Measurements from ENCODE around the gene HOXB4.

The HOXB4 gene

GRCh38 chr17:48558831-48559121, 19.4 kb downstream of the HOXB4 start:
- no peaks in the 10 kb centered on the region for H3K79me2 ChIP-seq (ENCODE audit: control insufficient read depth, low read length)
- H3K4me1 ChIP-seq (ENCODE audit: control insufficient read depth, low read length) = no peaks in the 10 kb centered on the region
- H3K27ac ChIP-seq (ENCODE audit: low read depth, low read length) = no peak overlapping the region
- no peak overlapping the region for H3K4me2 ChIP-seq (ENCODE audit: low read length)
- TF ChIP-seq EZH2phosphoT487 (IDR thresholded peaks at IDR 0.05; ENCODE audit: borderline replicate concordance, low read length) = no peak
- TF ChIP-seq CTCF (IDR thresholded peaks at IDR 0.05; ENCODE audit: low read depth, low read length, poor library complexity, severe bottlenecking) = no peak
- H3K9me3 ChIP-seq (ENCODE audit: control insufficient read depth, insufficient read depth, low read length) = no peaks in the 10 kb centered on the region
- H3K27me3 ChIP-seq (ENCODE audit: control insufficient read depth, low read length) = peaks cover 3% of the 10 kb centered on the region; the same call in 1 of the 2 replicates
- H3F3A ChIP-seq (ENCODE audit: control insufficient read depth, insufficient read depth) = no peaks in the 10 kb centered on the region
- no peaks in the 10 kb centered on the region for H3K9me2 ChIP-seq (replicated peaks; ENCODE audit: control insufficient read depth, low read length)
- no peaks in the 10 kb centered on the region for H3K36me3 ChIP-seq (ENCODE audit: control insufficient read depth, low read length)
- H4K20me1 ChIP-seq (ENCODE audit: control insufficient read depth, insufficient read depth, low read depth, low read length) = no peaks in the 10 kb centered on the region
- H3K4me3 ChIP-seq (ENCODE audit: low read length) = no peak overlapping the region

- Histone ChIP-seq H3K4me1 (ENCODE audit: control insufficient read depth, low read length) (no peaks in the 10 kb centered on the region), H3K9me3 (ENCODE audit: control insufficient read depth, insufficient read depth, low read length) (no peaks in the 10 kb centered on the region), H3K4me2 (ENCODE audit: low read length) (no peak overlapping the region), H3K9me2 (replicated peaks; ENCODE audit: control insufficient read depth, low read length) (no peaks in the 10 kb centered on the region), H3F3A (ENCODE audit: control insufficient read depth, insufficient read depth) (no peaks in the 10 kb centered on the region), H3K36me3 (ENCODE audit: control insufficient read depth, low read length) (no peaks in the 10 kb centered on the region), H3K27ac (ENCODE audit: low read depth, low read length) (no peak overlapping the region), H4K20me1 (ENCODE audit: control insufficient read depth, insufficient read depth, low read depth, low read length) (no peaks in the 10 kb centered on the region), H3K79me2 (ENCODE audit: control insufficient read depth, low read length) (no peaks in the 10 kb centered on the region), H3K27me3 (ENCODE audit: control insufficient read depth, low read length) (peaks cover 3% of the 10 kb centered on the region; the same call in 1 of the 2 replicates), H3K4me3 (ENCODE audit: low read length) (no peak overlapping the region)
- no peak for TF ChIP-seq EZH2phosphoT487 (IDR thresholded peaks at IDR 0.05; ENCODE audit: borderline replicate concordance, low read length)
- no peak for TF ChIP-seq CTCF (IDR thresholded peaks at IDR 0.05; ENCODE audit: low read depth, low read length, poor library complexity, severe bottlenecking)
Observed at GRCh38 chr17:48558057-48558830, 19.9 kb downstream of the HOXB4 start.

- Histone ChIP-seq H4K20me1 (ENCODE audit: control insufficient read depth, insufficient read depth, low read depth, low read length) (no peaks in the 10 kb centered on the region), H3K4me3 (ENCODE audit: low read length) (no peak overlapping the region), H3K4me2 (ENCODE audit: low read length) (no peak overlapping the region)
Observed at GRCh38 chr17:48556576-48557401, 21.4 kb downstream of the HOXB4 start.

More at GRCh38 chr17:48556576-48557401, 21.4 kb downstream of the HOXB4 start:
- Histone ChIP-seq H3K27me3 (ENCODE audit: control insufficient read depth, low read length) (peaks cover 3% of the 10 kb centered on the region; the same call in 1 of the 2 replicates), H3K36me3 (ENCODE audit: control insufficient read depth, low read length) (no peaks in the 10 kb centered on the region), H3K79me2 (ENCODE audit: control insufficient read depth, low read length) (no peaks in the 10 kb centered on the region), H3K9me2 (replicated peaks; ENCODE audit: control insufficient read depth, low read length) (no peaks in the 10 kb centered on the region), H3K27ac (ENCODE audit: low read depth, low read length) (no peak overlapping the region), H3K4me1 (ENCODE audit: control insufficient read depth, low read length) (no peaks in the 10 kb centered on the region), H3F3A (ENCODE audit: control insufficient read depth, insufficient read depth) (no peaks in the 10 kb centered on the region), H3K9me3 (ENCODE audit: control insufficient read depth, insufficient read depth, low read length) (no peaks in the 10 kb centered on the region)
- no peak for TF ChIP-seq CTCF (IDR thresholded peaks at IDR 0.05; ENCODE audit: low read depth, low read length, poor library complexity, severe bottlenecking)
- no peak for TF ChIP-seq EZH2phosphoT487 (IDR thresholded peaks at IDR 0.05; ENCODE audit: borderline replicate concordance, low read length)
